Suppressor macrophage treated with lipopolysaccharide for 1 hour (primary cell): ENCODE data around the gene CHCHD1.
"Not testable (repeated sequence)": the region's sequence is repeated elsewhere in the genome, so short reads cannot be mapped to it uniquely, and the experiment has no call there.

Source experiments
- DNase-seq, 3 donors: peaks; one replicate each; pipeline ENCODE4 v3.0.0-alpha.2; 2020 to 2022

Gene CHCHD1

GRCh38 chr10:73769396-73769795, 12.5 kb upstream of the CHCHD1 start:
- DNase-seq = no peak

GRCh38 chr10:73771722-73772280, 10.0 kb upstream of the CHCHD1 start:
- DNase-seq = peak; percentile 89 to 96 (median 94)

GRCh38 chr10:73772281-73773151, 9.3 kb upstream of the CHCHD1 start:
- peak; percentile 94 to 97 (median 96) for DNase-seq

GRCh38 chr10:73773152-73773879, 8.5 kb upstream of the CHCHD1 start:
- DNase-seq = peak; percentile 25 to 51 (median 30)

GRCh38 chr10:73774637-73775036, 7.2 kb upstream of the CHCHD1 start:
- peak; percentile 25 to 36 (median 35) for DNase-seq

- DNase-seq = no peak
These were observed 2.8 kb upstream of the CHCHD1 start for GRCh38 chr10:73779018-73779417.

GRCh38 chr10:73779539-73780197, 2.2 kb upstream of the CHCHD1 start:
- DNase-seq = no peak

- DNase-seq = no peak
These were observed 1.5 kb upstream of the CHCHD1 start for GRCh38 chr10:73780301-73780700.

GRCh38 chr10:73780966-73781365, 882 bp upstream of the CHCHD1 start:
- DNase-seq = peak in 1 of 3 donors; percentile 4

GRCh38 chr10:73781548-73781878, 335 bp upstream of the CHCHD1 start:
- DNase-seq = no peak

GRCh38 chr10:73782749-73783085, 869 bp downstream of the CHCHD1 start:
- no peak for DNase-seq

- peak; percentile 94 for DNase-seq
These were observed 3.4 kb downstream of the CHCHD1 start, which contains the start of gene ZSWIM8 for GRCh38 chr10:73785211-73785720. Gene ZSWIM8, plus strand, starts transcription at chr10:73785606. Its CDS starts 273 bp downstream, at chr10:73785879.

- DNase-seq = peak; percentile 27 to 55 (median 32)
These were observed 4.1 kb downstream of the CHCHD1 start for GRCh38 chr10:73785721-73786511.

- no peak for DNase-seq
These were observed 4.7 kb downstream of the CHCHD1 start for GRCh38 chr10:73786512-73786885.

GRCh38 chr10:73787031-73787800, 5.4 kb downstream of the CHCHD1 start:
- not testable (repeated sequence) for DNase-seq

- no peak for DNase-seq
These were observed 7.2 kb downstream of the CHCHD1 start for GRCh38 chr10:73788864-73789658.

- no peak for DNase-seq
These were observed 7.8 kb downstream of the CHCHD1 start for GRCh38 chr10:73789659-73790055.

GRCh38 chr10:73790886-73791625, 9.2 kb downstream of the CHCHD1 start:
- no peak for DNase-seq

- DNase-seq = no peak
These were observed 10.1 kb downstream of the CHCHD1 start for GRCh38 chr10:73791871-73792400.
